GM19351 (cell line): Measurements from ENCODE around the gene ADAD2.
"Not testable (repeated sequence)": the region's sequence is repeated elsewhere in the genome, so short reads cannot be mapped to it uniquely, and the experiment has no call there.

Source experiments
- ATAC-seq: cut with Tn5 transposase; IDR thresholded peaks from one replicate; pipeline ENCODE4 v1.9.1; 2021; ENCODE audit warnings: mild to moderate bottlenecking, moderate library complexity; ENCODE audit not compliant: unreplicated experiment

Gene ADAD2

GRCh38 chr16:84195201-84196093 lies 4.5 kb downstream of the ADAD2 start:
- ATAC-seq, result no peak

- no peak for ATAC-seq
These were observed 5.1 kb downstream of the ADAD2 start for GRCh38 chr16:84196101-84196500.

- no peak for ATAC-seq
These were observed 5.9 kb downstream of the ADAD2 start for GRCh38 chr16:84196727-84197394.

DNA sequence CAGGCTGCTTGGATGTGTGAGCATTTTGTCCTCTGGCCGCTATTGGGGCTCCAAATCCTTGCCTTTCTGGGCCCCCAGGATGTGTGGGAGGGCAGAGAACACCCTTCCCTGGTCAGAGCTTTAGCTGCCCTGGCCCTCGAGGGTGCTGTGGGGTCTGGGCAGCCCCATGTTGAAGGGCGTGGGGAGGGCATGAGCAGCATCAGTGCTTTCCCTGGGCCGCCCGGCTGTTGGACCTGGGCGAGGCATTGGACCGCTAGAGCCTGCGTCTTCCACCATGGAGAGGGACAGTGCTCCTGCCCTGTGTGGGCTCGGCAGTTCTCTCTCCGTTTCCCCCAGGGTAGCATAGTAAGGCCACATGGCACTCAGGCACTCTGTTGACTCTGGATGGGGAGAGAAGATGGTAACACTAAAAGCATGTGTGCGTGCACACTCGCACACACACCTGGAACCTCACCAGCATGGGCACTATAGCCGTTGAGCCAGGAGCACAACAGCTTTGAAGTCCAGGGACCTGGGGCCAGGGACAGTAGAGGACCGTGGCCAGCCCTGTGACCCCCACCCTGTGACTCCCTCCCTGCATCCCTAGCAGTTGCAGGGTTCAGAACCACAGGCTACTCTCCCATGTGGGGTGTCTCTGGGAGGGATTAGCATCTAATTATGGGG lies 6.6 kb downstream of the ADAD2 start:
- ATAC-seq, result no peak

GRCh38 chr16:84198401-84198800 lies 7.4 kb downstream of the ADAD2 start:
- ATAC-seq, result no peak

- no peak for ATAC-seq
These were observed 8.1 kb downstream of the ADAD2 start for GRCh38 chr16:84199097-84199496.

GRCh38 chr16:84199861-84200260 lies 8.9 kb downstream of the ADAD2 start:
- ATAC-seq, result no peak

DNA sequence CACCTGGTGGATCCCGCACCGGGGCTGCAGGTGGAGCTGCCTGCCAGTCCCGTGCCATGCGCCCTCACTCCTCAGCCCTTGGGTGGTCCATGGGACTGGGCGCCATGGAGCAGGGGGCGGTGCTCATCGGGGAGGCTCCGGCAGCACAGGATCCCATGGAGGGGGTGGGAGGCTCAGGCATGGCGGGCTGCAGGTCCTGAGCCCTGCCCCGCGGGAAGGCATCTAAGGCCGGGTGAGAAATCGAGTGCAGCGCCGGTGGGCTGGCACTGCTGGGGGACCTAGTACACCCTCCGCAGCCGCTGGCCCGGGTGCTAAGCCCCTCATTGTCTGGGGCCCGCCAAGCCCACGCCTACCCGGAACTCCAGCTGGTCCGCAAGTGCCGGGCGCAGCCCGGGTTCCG lies 13.6 kb downstream of the ADAD2 start:
- ATAC-seq, result not testable (repeated sequence)

DNA sequence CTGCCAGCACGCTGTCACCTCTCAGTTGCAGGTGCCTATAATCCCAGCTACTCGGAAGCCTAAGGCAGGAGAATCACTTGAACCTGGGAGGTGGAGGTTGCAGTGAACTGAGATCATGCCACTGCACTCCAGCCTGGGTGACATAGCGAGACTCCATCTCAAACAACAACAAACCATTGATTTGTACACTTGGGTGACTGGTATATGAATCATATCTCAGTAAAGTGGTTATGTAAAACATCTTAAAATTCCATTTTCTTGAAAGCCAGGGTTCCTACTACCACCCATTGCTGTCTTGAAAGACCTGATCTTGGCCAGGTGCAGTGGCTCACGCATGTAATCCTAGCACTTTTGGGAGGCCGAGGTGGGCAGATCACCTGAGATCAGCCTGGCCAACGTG lies 14.2 kb downstream of the ADAD2 start:
- not testable (repeated sequence) for ATAC-seq

GRCh38 chr16:84205976-84206691 lies 15.2 kb downstream of the ADAD2 start:
- ATAC-seq, result no peak

DNA sequence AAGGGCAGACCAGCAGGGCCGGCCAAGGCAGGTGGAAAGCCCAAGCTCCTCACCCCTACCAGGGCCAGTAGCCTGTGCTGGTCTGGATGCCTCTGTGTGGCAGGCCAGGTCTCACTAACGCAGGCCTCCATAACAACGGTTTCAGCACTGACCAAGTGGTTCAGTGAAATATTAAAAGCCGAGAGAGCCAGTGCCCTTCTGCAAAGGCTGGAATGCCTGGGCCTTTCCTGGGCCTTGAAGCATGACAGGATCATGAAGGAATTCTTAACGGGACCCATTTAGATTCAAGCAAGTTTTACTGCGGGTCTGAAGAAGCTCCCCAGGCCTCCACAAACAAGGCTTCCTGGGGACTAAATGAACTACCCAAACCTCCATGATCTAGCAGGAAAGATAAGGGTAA lies 16.3 kb downstream of the ADAD2 start:
- ATAC-seq, result no peak

DNA sequence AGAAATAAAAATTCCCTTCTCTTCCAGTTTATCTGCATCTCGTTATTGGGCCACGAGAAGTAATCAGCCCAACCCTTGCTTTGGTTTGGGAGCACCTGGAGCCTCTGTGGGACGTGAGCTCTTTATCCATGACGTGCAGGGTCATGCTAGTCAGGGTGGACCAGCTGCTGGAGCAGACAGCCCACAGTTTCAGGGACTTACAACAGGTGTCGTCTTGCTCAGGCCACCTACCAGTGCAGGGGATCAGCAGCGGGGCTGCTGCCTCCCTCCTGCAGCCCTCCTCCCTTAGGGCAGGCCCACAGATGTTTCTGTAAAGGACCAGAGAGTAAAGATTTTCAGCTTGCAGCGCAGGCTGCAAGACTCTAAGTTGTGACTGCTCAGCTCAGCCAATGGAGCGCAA lies 16.9 kb downstream of the ADAD2 start:
- ATAC-seq, result no peak

DNA sequence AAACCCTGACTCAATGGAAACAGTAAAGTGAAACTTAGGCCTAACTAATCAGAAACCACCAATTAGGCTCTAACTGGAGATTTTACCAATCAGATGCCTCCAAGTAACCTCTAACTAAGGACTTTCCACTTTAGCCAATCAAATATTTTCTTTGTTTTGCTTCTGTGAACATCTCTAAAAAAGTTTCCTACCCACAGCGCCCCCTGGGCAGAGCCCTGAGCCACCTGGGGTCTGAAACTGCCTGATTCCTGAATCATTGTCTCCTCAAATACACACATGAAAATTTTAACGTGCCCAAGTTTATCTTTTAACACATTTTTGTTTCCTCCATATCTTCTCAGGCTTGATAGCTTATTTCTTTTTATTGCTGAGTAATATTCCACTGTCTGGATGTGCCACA lies 19.0 kb downstream of the ADAD2 start:
- ATAC-seq, result no peak

DNA sequence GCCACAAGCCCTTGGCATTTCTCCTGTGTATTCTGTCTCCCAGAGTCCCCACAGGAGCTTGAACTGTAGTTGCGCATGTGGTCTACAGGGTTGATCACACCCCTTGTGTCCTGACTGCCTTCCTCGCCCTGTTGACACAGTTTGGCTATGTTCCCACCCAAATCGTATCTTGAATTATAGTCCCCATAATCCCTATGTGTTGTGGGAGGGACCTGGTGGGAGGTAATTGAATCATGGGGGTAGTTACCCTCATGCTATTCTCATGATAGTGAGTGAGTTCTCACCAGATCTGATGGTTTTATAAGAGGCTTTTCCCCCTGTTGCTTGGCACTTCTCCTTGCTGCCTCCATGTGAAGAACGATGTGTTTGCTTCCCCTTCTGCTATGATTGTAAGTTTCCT lies 21.2 kb downstream of the ADAD2 start:
- no peak for ATAC-seq

DNA sequence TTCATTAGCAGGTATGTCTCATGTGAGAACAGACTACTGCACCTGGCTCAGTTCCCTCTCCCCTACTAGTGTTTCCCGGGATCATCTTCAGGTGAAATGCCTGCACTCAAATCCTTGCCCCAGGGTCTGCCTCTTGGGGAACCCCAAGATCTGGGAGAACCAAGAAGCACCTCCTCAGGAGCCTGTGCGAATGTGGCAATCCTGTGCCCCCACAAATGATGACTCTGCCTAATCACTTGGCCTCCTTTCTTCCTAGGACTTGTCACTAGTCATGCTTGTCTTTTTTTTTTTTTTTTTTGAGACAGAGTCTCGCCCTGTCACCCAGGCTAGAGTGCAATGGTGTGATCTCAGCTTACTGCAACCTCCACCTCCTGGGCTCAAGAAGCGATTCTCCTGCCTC lies 21.7 kb downstream of the ADAD2 start:
- ATAC-seq, result no peak

DNA sequence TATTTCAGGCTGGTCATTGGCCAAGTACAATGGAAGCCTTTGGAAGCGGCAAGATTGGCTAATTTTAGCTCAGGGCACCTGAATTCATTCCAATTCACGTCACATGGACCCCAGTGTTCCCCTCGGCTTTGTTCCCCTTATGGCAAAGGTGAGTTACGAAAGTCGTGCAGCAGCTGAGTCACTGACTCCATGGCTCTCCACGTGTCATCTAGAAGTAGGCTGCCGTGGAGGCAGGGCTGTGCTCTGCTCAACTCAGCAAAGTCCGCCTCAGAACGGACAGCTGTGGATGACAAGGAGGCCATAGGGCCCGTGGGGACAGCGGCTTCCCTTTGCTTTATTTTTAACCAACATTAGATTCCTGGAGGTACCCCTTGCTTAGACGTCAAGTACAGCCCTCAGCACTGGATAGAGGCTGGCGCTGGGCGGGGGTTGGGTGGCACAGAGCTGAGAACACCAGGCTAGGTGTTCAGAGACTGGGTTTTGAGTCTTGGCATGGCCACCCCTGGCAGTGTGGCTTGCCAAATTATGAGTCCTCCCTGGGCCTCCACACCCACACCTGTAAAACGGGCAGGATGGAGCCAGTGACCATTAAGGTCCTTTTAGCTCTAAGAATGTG lies 23.6 kb downstream of the ADAD2 start:
- ATAC-seq, result no peak

DNA sequence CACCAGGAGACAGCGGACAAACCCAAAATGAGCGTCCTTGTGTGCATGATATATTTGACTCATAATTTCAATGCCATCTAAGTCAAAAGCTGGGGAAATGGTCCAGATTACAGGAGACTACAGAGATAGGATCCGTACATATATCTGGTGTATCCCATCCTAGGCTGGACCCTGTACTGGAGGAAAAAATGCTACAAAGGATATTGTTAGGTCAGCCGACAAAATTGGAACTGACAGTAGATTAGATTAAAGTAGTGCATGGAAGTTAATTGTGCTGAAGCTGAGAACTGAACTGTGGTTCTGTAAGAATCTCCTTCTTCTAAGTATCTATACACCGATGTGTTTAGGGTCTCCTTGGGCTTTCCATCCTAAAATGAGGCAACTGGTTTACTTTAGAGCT lies 24.6 kb downstream of the ADAD2 start:
- no peak for ATAC-seq

- not testable (repeated sequence) for ATAC-seq
These were observed 25.2 kb downstream of the ADAD2 start for GRCh38 chr16:84216144-84216543.

DNA sequence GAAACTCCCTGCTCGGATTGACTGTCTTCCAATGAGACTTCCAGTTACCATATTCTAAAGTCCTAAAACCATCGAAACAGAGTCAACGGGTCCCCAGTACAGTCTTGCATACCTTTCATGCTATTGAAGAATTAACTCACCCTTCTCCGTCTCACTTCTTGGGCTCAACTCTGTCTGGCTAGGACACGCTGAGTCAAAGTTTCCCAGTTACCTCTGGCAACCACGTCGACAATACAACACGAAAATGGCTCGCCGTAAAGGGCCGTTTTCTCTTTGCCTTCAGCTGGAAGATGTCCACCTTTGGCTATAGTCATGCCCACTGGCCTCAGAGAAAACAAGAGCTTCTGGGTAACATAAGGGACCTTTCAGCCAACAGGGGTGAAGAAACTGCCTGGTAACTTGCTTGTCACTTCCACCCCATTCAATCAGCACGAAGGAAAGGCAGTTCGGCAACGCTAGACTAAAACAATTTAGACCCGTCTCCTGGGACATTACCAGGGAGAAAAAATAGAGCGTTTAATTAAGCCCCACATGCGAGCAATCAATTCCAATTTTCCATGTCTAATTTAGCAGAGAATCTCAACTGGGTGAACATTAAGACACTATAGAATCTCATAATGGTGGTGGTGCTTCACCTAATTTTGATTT lies 27.3 kb downstream of the ADAD2 start:
- no peak for ATAC-seq

DNA sequence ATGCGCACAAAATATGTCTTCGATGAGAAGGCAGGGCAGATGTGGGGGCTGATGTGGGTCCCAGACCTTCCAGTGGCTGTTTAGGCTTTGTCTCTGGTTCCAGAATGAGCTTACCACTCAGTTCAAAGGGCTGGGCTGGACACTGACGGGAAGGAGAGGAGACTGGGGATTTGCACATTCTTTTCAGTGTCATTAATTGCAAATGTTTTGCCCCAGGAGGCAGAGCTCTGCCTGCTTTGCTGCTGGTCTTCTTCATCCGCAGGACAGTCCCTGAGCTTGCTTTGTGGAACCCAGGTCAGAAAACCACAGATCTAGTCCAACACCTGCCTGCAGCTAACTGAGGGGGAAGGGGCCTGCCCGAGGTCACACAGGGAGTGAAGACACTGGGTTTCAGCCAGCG lies 28.0 kb downstream of the ADAD2 start:
- ATAC-seq, result no peak
